Esophagus muscularis mucosa (tissue), 4 donors: ENCODE measurements around the gene QRICH1. TPM values are rescaled to one million over a fixed set of nuclear protein-coding genes. Genes with fewer than 3 reads are reported as not detected.
A peak's percentile ranks its signal among the peaks of the same experiment; 100 is the strongest.

Experiments
- DNase-seq: peaks from one replicate; pipeline ENCODE4 v3.0.0-alpha.2; 2017; ENCODE audit errors: extremely low spot score
- H3K27ac ChIP-seq, 4 donors: fragments of 200-600 bp; sonication (generic); replicated peaks in 1 of 4; 1 replicate in 3 of 4; 2 replicates in 1 of 4; pipeline ENCODE4 v1.5.1; 2016 to 2019; ENCODE audit warnings: mild to moderate bottlenecking in 1 of 4
- H3K27me3 ChIP-seq, 4 donors: fragments of 200-600 bp; sonication (generic); one replicate each; pipeline versions ENCODE4 v1.5.1 to v1.6.0; 2016 to 2019
- H3K36me3 ChIP-seq, 4 donors: fragments of 200-600 bp; sonication (generic); one replicate each; pipeline ENCODE4 v1.5.1; 2016 to 2019
- H3K4me1 ChIP-seq, 4 donors: fragments of 200-600 bp; sonication (generic); one replicate each; pipeline ENCODE4 v1.5.1; 2016 to 2019
- H3K4me3 ChIP-seq, 4 donors: fragments of 200-600 bp; sonication (generic); 1 replicate in 2 of 4; 2 replicates in 2 of 4; pipeline ENCODE4 v1.5.1; 2016 to 2019; ENCODE audit warnings: mild to moderate bottlenecking in 4 of 4, moderate library complexity in 1 of 4
- H3K9me3 ChIP-seq, 4 donors: fragments of 200-600 bp; sonication (generic); 1 replicate in 3 of 4; 2 replicates in 1 of 4; pipeline ENCODE4 v1.5.1; 2016 to 2019
- EP300 ChIP-seq: sonication (generic); formaldehyde crosslinking; IDR thresholded peaks from one replicate; pipeline ENCODE4 v1.6.1; 2017; ENCODE audit warnings: antibody characterized with exemption
- POLR2A ChIP-seq: fragments of 450-650 bp; IDR thresholded peaks from one replicate; pipeline ENCODE4 v1.6.1; 2017; ENCODE audit warnings: antibody characterized with exemption, moderate library complexity, mild to moderate bottlenecking, low read depth
- POLR2AphosphoS5 ChIP-seq, 2 donors: sonication (generic); formaldehyde crosslinking; IDR thresholded peaks; one replicate each; pipeline ENCODE4 v1.6.1; 2017; ENCODE audit warnings: antibody characterized with exemption in 2 of 2
- WGBS: methylation state at CpG from one replicate; pipeline ENCODE4 v1.1.5; 2018; 5-methylcytosine and 5-hydroxymethylcytosine counted together
- intact Hi-C: fragments of 100-400 bp; cut with DNase I; formaldehyde crosslinking; loops from one replicate; pipeline ENCODE4 v1.15.1; 2023
- total RNA-seq, 4 donors: library from RNA; depleted of rRNA; stranded (reverse); fragments of >200 nt; gene quantifications; one replicate each; pipeline versions ENCODE4 v1.1.0 to v1.2.1, GENCODE V29; 2016
- TF ChIP-seq, protein P1 (sequence below), 3 experiments: fragments of 200-600 bp in 2 of 3; fragments of 450-650 bp in 1 of 3; sonication (generic) in 2 of 3; IDR thresholded peaks; one replicate each; pipeline ENCODE4 v1.5.1; 2017 to 2019; ENCODE audit warnings: antibody characterized with exemption in 3 of 3, mild to moderate bottlenecking in 2 of 3, moderate library complexity in 1 of 3

The QRICH1 gene
- total RNA-seq, 4 donors from 2014 or later: 81.8 to 228 (median 91.2) TPM

DNA sequence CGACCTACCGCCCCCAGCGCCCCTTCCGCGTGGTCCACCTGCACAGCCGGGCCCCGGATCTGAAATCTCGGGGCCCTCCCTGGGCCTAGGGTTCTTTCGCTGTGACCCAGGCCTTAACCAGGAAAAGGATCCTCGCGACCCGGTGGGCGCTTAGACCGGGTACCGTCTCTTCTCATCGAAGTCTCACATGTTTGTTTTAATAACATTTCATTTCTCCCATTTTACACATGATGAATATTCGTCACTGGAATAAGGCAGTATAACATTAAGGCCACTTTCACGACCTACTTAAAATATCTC lies 75.2 kb downstream of the QRICH1 start:
- DNase-seq: no peak
- H3K27ac ChIP-seq: peak overlapping the region; percentile 79 to 100 (median 85)
- H3K9me3 ChIP-seq: no peaks in the 10 kb centered on the region
- peaks cover 41 to 52% (median 49%) of the 10 kb centered on the region in 4 donors for H3K4me1 ChIP-seq
- H3K4me3 ChIP-seq: peak overlapping the region; percentile 70 to 95 (median 82)
- WGBS: 6% methylated on average over 13 of the region's 18 CpGs
- H3K27me3 ChIP-seq: no peaks in the 10 kb centered on the region
- intact Hi-C loops: no loop called here
- TF ChIP-seq, protein P1, sequence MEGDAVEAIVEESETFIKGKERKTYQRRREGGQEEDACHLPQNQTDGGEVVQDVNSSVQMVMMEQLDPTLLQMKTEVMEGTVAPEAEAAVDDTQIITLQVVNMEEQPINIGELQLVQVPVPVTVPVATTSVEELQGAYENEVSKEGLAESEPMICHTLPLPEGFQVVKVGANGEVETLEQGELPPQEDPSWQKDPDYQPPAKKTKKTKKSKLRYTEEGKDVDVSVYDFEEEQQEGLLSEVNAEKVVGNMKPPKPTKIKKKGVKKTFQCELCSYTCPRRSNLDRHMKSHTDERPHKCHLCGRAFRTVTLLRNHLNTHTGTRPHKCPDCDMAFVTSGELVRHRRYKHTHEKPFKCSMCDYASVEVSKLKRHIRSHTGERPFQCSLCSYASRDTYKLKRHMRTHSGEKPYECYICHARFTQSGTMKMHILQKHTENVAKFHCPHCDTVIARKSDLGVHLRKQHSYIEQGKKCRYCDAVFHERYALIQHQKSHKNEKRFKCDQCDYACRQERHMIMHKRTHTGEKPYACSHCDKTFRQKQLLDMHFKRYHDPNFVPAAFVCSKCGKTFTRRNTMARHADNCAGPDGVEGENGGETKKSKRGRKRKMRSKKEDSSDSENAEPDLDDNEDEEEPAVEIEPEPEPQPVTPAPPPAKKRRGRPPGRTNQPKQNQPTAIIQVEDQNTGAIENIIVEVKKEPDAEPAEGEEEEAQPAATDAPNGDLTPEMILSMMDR (IDR thresholded peaks at IDR 0.05): no peak
- no peak for TF ChIP-seq POLR2A
- TF ChIP-seq EP300: no peak
- TF ChIP-seq POLR2AphosphoS5 (IDR thresholded peaks at IDR 0.05): no peak
- peaks cover 17 to 40% (median 37%) of the 10 kb centered on the region in 4 donors for H3K36me3 ChIP-seq

DNA sequence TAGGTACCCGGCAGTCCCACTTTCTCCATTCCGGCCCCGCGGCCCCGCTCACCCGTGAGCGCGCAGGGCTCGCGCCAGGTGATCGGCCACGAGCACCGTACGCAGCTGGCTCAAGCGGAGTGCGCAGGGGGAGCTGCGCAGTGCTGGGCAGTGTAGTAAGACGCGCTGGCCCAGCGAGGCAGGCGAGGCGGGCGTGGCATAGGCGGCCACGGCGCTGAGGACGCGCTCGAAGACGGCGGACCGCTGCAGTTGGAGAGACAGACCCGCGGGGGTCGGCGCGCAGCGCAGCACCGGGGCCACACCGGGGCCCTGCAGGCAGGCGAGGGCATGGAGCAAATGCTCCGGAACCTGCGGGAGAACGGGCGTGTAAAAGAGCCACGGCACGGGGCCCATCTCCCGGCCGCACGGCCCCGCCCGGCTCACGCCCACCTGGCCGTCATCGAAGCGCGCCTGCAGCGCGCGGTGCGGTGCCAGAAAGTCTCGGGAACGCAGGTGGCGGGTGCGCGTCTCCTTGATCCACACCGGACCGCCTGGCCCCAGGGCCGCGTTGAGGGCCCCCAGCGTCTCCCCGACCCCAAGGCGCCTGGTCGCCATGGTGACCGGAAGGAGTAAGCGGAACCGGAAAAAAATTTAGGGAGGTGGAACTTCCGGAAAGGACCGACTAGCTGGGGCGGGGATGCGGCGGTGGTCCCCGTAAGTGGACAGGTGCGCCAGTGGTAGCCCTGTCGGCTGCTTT lies 75.7 kb downstream of the QRICH1 start, which contains the start of gene DALRD3:
Gene DALRD3 (minus strand): TSS at position 610 of the 736 bp plus-strand sequence. CDS start 16 bp downstream, at position 594.
- no peak for TF ChIP-seq EP300
- peak; percentile 62 to 76 for TF ChIP-seq POLR2AphosphoS5 (IDR thresholded peaks at IDR 0.05)
- TF ChIP-seq, protein P1 (IDR thresholded peaks at IDR 0.05): no peak
- TF ChIP-seq POLR2A: peak; percentile 22
- Histone ChIP-seq H3K4me1 (peaks cover 37 to 53% (median 46%) of the 10 kb centered on the region in 4 donors), H3K9me3 (no peaks in the 10 kb centered on the region), H3K27me3 (no peaks in the 10 kb centered on the region), H3K36me3 (peaks cover 17 to 40% (median 37%) of the 10 kb centered on the region in 4 donors), H3K27ac (peak within 1 kb of the TSS; percentile 79 to 100 (median 91)), H3K4me3 (peak within 1 kb of the TSS; percentile 70 to 95 (median 82))
- no peak for DNase-seq
- WGBS: 0% methylated on average over 23 of the region's 85 CpGs
- intact Hi-C loops: no loop called here

DNA sequence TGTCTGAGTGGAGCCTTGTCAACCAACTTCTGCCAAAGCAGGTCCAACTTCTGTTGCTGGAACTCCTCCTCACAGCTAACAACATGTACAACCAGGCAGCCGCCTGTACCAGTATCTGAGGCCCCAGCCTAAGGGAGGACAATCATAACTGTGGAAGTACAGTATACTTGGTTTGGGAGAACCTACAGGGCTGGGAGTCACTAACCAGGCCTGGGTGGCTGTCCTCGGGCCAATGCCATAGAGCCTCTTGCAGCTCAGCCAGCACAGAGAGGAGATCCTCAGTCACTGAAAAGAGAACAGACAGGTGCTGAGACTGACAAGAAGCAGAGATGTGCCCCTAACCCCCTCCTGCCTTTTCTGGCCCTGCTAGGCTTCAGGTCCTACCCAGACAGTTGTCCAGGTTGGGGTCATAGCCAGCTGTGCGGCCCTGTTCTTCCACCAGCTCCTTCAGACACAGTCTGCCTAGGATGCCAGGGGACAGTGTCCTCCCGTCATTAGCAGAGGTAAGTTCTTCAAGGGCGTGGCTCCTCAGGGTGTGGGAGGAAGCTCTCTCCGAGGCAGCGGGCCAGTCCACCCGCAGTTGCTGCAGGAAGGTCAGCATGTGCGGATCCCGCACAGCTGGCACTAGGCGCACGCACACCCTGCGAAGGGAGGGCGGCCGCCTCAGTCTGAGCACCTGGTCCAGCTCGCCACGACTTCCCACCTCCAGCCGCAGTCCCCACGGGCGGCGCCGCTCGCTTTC lies 76.5 kb downstream of the QRICH1 start:
- TF ChIP-seq EP300: no peak
- peak in 1 of 2 donors; percentile 7 for TF ChIP-seq POLR2AphosphoS5 (IDR thresholded peaks at IDR 0.05)
- TF ChIP-seq, protein P1 (IDR thresholded peaks at IDR 0.05): no peak
- peak overlapping the region; percentile 70 to 95 (median 82) for H3K4me3 ChIP-seq
- peaks cover 37 to 53% (median 46%) of the 10 kb centered on the region in 4 donors for H3K4me1 ChIP-seq
- peak overlapping the region; percentile 79 to 100 (median 85) for H3K27ac ChIP-seq
- WGBS: 10% methylated on average over 7 of the region's 23 CpGs
- H3K27me3 ChIP-seq: no peaks in the 10 kb centered on the region
- DNase-seq: no peak
- no peaks in the 10 kb centered on the region for H3K9me3 ChIP-seq
- H3K36me3 ChIP-seq: peaks cover 17 to 44% (median 42%) of the 10 kb centered on the region in 4 donors
- intact Hi-C loops: no loop called here

DNA sequence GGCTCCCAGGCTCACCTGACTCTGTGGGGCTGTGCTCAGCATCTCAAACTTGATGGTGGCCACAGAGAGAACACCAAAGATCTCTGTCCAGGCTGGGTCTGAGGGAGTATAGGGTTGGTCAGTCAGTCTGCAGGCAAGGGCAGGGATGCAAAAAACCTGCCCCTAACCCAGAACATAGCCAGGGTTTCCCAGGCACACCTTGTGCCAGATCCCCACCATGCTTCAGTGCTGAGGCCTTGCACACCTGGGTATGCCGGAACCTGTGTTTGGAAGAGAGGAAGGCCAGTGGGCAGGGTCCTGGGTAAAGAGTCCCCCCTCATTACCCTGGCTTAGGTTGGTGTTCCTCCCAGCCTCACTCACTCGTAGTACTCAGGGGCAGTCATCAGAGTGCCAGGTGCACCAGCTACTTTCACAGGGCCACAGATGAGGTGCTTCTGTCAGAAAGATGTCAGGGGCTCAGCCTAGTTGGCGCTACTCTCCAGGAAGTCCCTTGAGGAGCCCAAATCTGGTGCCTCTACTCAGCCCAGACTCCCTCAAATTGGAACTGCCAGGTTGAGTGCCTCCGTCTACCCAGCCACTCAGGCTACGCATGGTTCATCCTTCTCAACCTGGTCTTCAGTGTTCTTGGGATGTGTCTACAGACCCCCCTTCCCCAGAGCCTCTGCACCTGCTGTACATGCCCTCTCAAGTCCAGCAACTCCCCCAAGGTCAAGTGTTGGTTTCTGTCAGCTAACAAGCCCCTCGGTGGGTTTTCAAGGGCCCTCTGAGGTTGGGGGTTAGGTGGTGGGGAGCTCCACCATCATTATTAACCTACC lies 77.2 kb downstream of the QRICH1 start:
- intact Hi-C loops: no loop called here
- DNase-seq: no peak
- 85% methylated on average over 6 of the region's 6 CpGs for WGBS
- H3K27me3 ChIP-seq: no peaks in the 10 kb centered on the region
- TF ChIP-seq EP300 (no peak), POLR2AphosphoS5 (IDR thresholded peaks at IDR 0.05) (no peak), POLR2A (no peak)
- TF ChIP-seq, protein P1 (IDR thresholded peaks at IDR 0.05): no peak
- H3K9me3 ChIP-seq: no peaks in the 10 kb centered on the region
- H3K4me1 ChIP-seq: peaks cover 41 to 59% (median 51%) of the 10 kb centered on the region in 4 donors
- peaks cover 17 to 52% (median 50%) of the 10 kb centered on the region in 4 donors for H3K36me3 ChIP-seq
- H3K27ac ChIP-seq: peak overlapping the region in 1 of 4 donors; percentile 100
- H3K4me3 ChIP-seq: no peak overlapping the region
